ENCODE data around the gene SPIRE1.
A peak's percentile ranks its signal among the peaks of the same experiment; 100 is the strongest.

The SPIRE1 gene

DNA sequence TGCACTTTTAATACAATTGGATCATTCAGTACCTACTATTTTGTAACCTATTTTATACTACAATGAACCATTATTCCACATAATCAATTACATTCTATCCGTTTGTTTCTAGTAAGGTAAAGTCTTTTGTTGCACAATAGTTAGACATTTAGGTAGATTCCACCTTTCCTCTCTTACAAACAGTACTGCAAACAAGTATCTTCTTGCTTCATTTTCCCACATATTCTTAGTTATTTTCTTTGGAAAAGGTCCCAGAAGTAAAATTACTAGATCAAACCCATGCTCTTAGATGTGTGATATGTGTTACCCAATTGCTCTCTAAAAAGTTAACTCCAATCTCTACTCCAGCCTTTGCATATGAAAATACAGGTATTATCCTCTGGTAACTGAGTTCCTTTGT is 49.6 kb downstream of the SPIRE1 start:
- Histone ChIP-seq H2AFZ (ENCODE audit: low read length) (no peak overlapping the region), H3K9me2 (ENCODE audit: low read depth, low read length) (no peaks in the 10 kb centered on the region), H3K9me3 (ENCODE audit: low read length) (no peaks in the 10 kb centered on the region), H3K27ac (ENCODE audit: low read depth, low read length, poor library complexity, severe bottlenecking) (no peak overlapping the region), H3K4me1 (ENCODE audit: insufficient read depth, low read length, severe bottlenecking) (no peaks in the 10 kb centered on the region), H3K4me3 (ENCODE audit: low read depth, low read length, poor library complexity, severe bottlenecking) (no peak overlapping the region), H3F3A (ENCODE audit: insufficient read depth, low read length) (no peaks in the 10 kb centered on the region), H3K4me2 (ENCODE audit: low read length) (no peak overlapping the region), H3K36me3 (ENCODE audit: insufficient read depth, low read length) (no peaks in the 10 kb centered on the region), H4K20me1 (ENCODE audit: insufficient read depth, low read length) (no peaks in the 10 kb centered on the region), H3K27me3 (ENCODE audit: insufficient read depth, low read length) (0 out of 2 replicates have a peak, but pooled peaks cover 3% of the 10 kb centered on the region), H3K9ac (ENCODE audit: low read length) (no peak overlapping the region), H3K79me2 (ENCODE audit: insufficient read depth, low read length) (no peaks in the 10 kb centered on the region)
- TF ChIP-seq EZH2 (IDR thresholded peaks at IDR 0.05; ENCODE audit: borderline replicate concordance, low read length): no peak
- TF ChIP-seq, protein P1, sequence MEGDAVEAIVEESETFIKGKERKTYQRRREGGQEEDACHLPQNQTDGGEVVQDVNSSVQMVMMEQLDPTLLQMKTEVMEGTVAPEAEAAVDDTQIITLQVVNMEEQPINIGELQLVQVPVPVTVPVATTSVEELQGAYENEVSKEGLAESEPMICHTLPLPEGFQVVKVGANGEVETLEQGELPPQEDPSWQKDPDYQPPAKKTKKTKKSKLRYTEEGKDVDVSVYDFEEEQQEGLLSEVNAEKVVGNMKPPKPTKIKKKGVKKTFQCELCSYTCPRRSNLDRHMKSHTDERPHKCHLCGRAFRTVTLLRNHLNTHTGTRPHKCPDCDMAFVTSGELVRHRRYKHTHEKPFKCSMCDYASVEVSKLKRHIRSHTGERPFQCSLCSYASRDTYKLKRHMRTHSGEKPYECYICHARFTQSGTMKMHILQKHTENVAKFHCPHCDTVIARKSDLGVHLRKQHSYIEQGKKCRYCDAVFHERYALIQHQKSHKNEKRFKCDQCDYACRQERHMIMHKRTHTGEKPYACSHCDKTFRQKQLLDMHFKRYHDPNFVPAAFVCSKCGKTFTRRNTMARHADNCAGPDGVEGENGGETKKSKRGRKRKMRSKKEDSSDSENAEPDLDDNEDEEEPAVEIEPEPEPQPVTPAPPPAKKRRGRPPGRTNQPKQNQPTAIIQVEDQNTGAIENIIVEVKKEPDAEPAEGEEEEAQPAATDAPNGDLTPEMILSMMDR (IDR thresholded peaks at IDR 0.05; ENCODE audit: low read length): no peak

DNA sequence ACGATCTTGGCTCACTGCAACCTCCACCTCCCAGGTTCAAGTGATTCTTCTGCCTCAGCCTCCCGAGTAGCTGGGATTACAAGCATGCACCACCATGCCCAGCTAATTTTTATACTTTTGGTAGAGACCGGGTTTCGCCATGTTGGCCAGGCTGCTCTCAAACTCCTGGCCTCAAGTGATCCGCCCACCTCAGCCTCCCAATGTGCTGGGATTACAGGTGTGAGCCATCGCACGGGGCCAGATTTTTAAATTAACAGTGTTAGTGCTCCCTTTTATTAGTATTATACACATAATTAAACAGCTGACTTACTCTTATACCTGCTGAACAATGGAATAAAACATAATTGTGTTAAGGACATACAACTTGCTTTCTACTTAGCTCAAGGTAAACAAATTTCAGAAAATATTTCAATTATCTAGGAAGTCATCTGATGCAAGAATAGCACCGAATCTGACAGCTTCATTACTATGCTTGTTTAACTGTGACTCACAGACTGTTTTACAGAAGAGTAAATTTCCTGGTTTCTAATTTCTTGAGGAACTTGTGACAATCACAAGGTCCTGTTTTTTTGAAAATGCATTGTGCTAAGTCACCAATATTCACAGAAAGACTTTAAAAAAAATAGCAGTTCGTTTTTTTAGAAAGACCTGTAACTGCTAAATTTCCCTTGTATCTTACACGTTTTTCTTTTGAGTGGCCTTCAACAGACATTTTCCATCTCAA is 51.2 kb downstream of the SPIRE1 start:
- Histone ChIP-seq H3K36me3 (ENCODE audit: insufficient read depth, low read length) (no peaks in the 10 kb centered on the region), H3K9me3 (ENCODE audit: low read length) (no peaks in the 10 kb centered on the region), H3K4me1 (ENCODE audit: insufficient read depth, low read length, severe bottlenecking) (no peaks in the 10 kb centered on the region), H3K27me3 (ENCODE audit: insufficient read depth, low read length) (0 out of 2 replicates have a peak, but pooled peaks cover 3% of the 10 kb centered on the region), H3F3A (ENCODE audit: insufficient read depth, low read length) (no peaks in the 10 kb centered on the region), H3K4me3 (ENCODE audit: low read depth, low read length, poor library complexity, severe bottlenecking) (no peak overlapping the region), H3K9ac (ENCODE audit: low read length) (no peak overlapping the region), H4K20me1 (ENCODE audit: insufficient read depth, low read length) (no peaks in the 10 kb centered on the region), H3K9me2 (ENCODE audit: low read depth, low read length) (no peaks in the 10 kb centered on the region), H2AFZ (ENCODE audit: low read length) (no peak overlapping the region), H3K79me2 (ENCODE audit: insufficient read depth, low read length) (no peaks in the 10 kb centered on the region), H3K4me2 (ENCODE audit: low read length) (no peak overlapping the region), H3K27ac (ENCODE audit: low read depth, low read length, poor library complexity, severe bottlenecking) (no peak overlapping the region)
- TF ChIP-seq EZH2 (IDR thresholded peaks at IDR 0.05; ENCODE audit: borderline replicate concordance, low read length): no peak
- TF ChIP-seq, protein P1 (IDR thresholded peaks at IDR 0.05; ENCODE audit: low read length): no peak

- H3K9ac ChIP-seq (ENCODE audit: low read length): no peak overlapping the region
Measured at GRCh38 chr18:12604445-12605007, 53.4 kb downstream of the SPIRE1 start.

More at GRCh38 chr18:12604445-12605007, 53.4 kb downstream of the SPIRE1 start:
- Histone ChIP-seq H4K20me1 (ENCODE audit: insufficient read depth, low read length) (no peaks in the 10 kb centered on the region), H3K79me2 (ENCODE audit: insufficient read depth, low read length) (no peaks in the 10 kb centered on the region), H3K9me2 (ENCODE audit: low read depth, low read length) (no peaks in the 10 kb centered on the region), H3K27me3 (ENCODE audit: insufficient read depth, low read length) (0 out of 2 replicates have a peak, but pooled peaks cover 3% of the 10 kb centered on the region), H3K4me3 (ENCODE audit: low read depth, low read length, poor library complexity, severe bottlenecking) (no peak overlapping the region), H3K36me3 (ENCODE audit: insufficient read depth, low read length) (no peaks in the 10 kb centered on the region), H3K4me2 (ENCODE audit: low read length) (no peak overlapping the region), H3K27ac (ENCODE audit: low read depth, low read length, poor library complexity, severe bottlenecking) (no peak overlapping the region), H3K4me1 (ENCODE audit: insufficient read depth, low read length, severe bottlenecking) (no peaks in the 10 kb centered on the region), H3F3A (ENCODE audit: insufficient read depth, low read length) (no peaks in the 10 kb centered on the region), H2AFZ (ENCODE audit: low read length) (no peak overlapping the region), H3K9me3 (ENCODE audit: low read length) (no peaks in the 10 kb centered on the region)
- TF ChIP-seq EZH2 (IDR thresholded peaks at IDR 0.05; ENCODE audit: borderline replicate concordance, low read length): no peak
- TF ChIP-seq, protein P1 (IDR thresholded peaks at IDR 0.05; ENCODE audit: low read length): peak; percentile 11; the same call in 1 of the 2 replicates
